Motor neuron (in vitro differentiated cells): ENCODE data around the gene PITX3. TPM values are rescaled to one million over a fixed set of nuclear protein-coding genes. Genes with fewer than 3 reads are reported as not detected.
A peak's percentile ranks its signal among the peaks of the same experiment; 100 is the strongest.

Experiments used
- ATAC-seq, 8 experiments: fragments of 200-7000 bp; cut with Tn5 transposase; replicated peaks in 6 of 8; 2 replicates each; pipeline ENCODE4 v1.8.0; 2021; ENCODE audit warnings: mild to moderate bottlenecking in 8 of 8, moderate library complexity in 8 of 8
- H3K27ac ChIP-seq, 2 donors: fragments of 250-450 bp; sonication (Bioruptor Pico); 2 replicates each; pipeline ENCODE4 v1.9.0; 2021; ENCODE audit warnings: antibody characterized with exemption in 2 of 2, mild to moderate bottlenecking in 2 of 2, moderate library complexity in 1 of 2
- H3K4me1 ChIP-seq, 2 donors: fragments of 250-450 bp; sonication (Bioruptor Pico); replicated peaks in 1 of 2; 2 replicates each; pipeline ENCODE4 v1.6.1; 2021; ENCODE audit warnings: antibody characterized with exemption in 2 of 2, mild to moderate bottlenecking in 2 of 2, moderate library complexity in 1 of 2
- H3K4me3 ChIP-seq, 5 donors: fragments of 250-450 bp; sonication (Bioruptor Pico); 2 replicates each; pipeline ENCODE4 v1.9.0; 2021; ENCODE audit warnings: antibody characterized with exemption in 5 of 5, mild to moderate bottlenecking in 5 of 5, moderate library complexity in 4 of 5
- WGBS, 10 experiments: fragments of 450-650 bp; shearing (Covaris generic); methylation state at CpG; one replicate each; pipeline ENCODE4 v1.0.0; 2022; 5-methylcytosine and 5-hydroxymethylcytosine counted together
- in situ Hi-C, 9 experiments: fragments of 400-800 bp; cut with MboI; loops; one replicate each; pipeline ENCODE4 v1.15.0; 2021; ENCODE audit warnings: low sequenced_read_pairs in 9 of 9, low pct_unique_long_range_greater_than_20kb in 2 of 9; ENCODE audit not compliant: unreplicated experiment in 9 of 9
- total RNA-seq, 8 experiments: library from RNA; unstranded; fragments of 300-600 nt; gene quantifications; 2 replicates each; pipeline versions ENCODE4 v1.2.3 to v1.2.4, GENCODE V29; 2022

The PITX3 gene
- total RNA-seq, 8 experiments from 2014 or later = 0.05 to 0.33 (median 0.22) TPM; not detected in 4

DNA sequence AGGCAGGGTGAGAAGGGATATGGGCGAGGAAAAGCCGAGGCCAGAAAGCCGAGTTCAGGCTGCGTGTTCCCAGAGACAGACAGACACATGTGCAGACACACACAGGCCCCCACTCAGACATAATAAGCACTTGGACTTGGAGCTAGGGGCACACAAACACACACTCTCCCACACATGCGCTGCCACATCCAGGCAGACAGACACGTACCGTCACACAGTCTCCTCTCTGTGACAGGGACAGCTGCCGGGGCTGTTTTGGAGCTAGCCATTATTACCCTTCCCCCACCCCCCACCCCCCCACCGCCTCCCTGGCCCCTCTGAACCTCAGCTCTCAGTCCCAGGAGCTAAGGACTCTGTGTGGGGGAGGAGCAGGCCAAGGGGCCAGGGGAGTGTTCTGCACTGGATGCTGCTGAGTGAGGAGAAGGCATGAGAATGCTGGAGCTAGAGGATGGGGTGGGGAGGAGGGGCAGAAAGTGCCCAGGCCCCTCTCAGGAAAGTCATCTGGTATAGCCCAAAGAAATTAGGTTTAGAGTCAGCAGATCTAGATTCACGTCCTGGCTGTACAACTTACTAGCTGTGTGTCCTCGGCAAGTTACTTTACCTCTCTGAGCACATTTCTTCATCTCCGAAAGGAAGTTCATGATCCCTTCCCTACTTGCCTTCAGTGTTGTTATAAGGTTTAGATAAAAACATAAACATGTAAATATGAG lies 6.3 kb downstream of the PITX3 start:
- H3K4me1 ChIP-seq = peaks cover 0 to 8% of the 10 kb centered on the region in 2 donors
- in situ Hi-C loops = loop anchor here in 5 of 9 experiments (10.0 to 25.0 kb wide), 3 partner anchors 102 to 127 kb away; no protein-coding TSS in a partner anchor
- 30 to 78% (median 49%) methylated on average over 2 to 6 of the region's 12 CpGs; no CpG with 5 or more reads in 5 of the 10 experiments for WGBS, 10 experiments
- H3K4me3 ChIP-seq = no peak overlapping the region
- H3K27ac ChIP-seq = no peak overlapping the region
- ATAC-seq = no peak

- H3K27ac ChIP-seq = no peak overlapping the region
- no peak overlapping the region for H3K4me3 ChIP-seq
- peaks cover 0 to 8% of the 10 kb centered on the region in 2 donors for H3K4me1 ChIP-seq
- in situ Hi-C loops = loop anchor here in 5 of 9 experiments (10.0 to 25.0 kb wide), 3 partner anchors 103 to 128 kb away; no protein-coding TSS in a partner anchor
- ATAC-seq = no peak
- no CpG with 5 or more reads among the region's 1 CpG for WGBS, 10 experiments
Measured at GRCh38 chr10:102233997-102234396, 7.3 kb downstream of the PITX3 start.

- WGBS, 10 experiments = 19 to 92% (median 60%) methylated on average over 1 to 15 of the region's 76 CpGs; no CpG with 5 or more reads in 6 of the 10 experiments
- peak overlapping the region in 2 of 5 donors; percentile 20 to 32 for H3K4me3 ChIP-seq
- in situ Hi-C loops = loop anchor here in 5 of 9 experiments (10.0 to 25.0 kb wide), 3 partner anchors 106 to 131 kb away; no protein-coding TSS in a partner anchor
- peak in 1 of 8 experiments; percentile 7 for ATAC-seq
- H3K4me1 ChIP-seq = peaks cover 0 to 8% of the 10 kb centered on the region in 2 donors
- H3K27ac ChIP-seq = no peak overlapping the region
Measured at GRCh38 chr10:102231357-102232318, 9.7 kb downstream of the PITX3 start.

GRCh38 chr10:102230861-102231356 lies 10.4 kb downstream of the PITX3 start:
- peaks cover 2 to 9% of the 10 kb centered on the region in 2 donors for H3K4me1 ChIP-seq
- ATAC-seq = peak in 5 of 8 experiments; percentile 1 to 11 (median 6)
- H3K27ac ChIP-seq = no peak overlapping the region
- H3K4me3 ChIP-seq = peak overlapping the region in 4 of 5 donors; percentile 5 to 32 (median 18)
- WGBS, 10 experiments = 0 to 7% (median 1%) methylated on average over 1 to 8 of the region's 52 CpGs; no CpG with 5 or more reads in 6 of the 10 experiments
- in situ Hi-C loops = loop anchor here in 5 of 9 experiments (10.0 to 25.0 kb wide), 3 partner anchors 106 to 131 kb away; no protein-coding TSS in a partner anchor

DNA sequence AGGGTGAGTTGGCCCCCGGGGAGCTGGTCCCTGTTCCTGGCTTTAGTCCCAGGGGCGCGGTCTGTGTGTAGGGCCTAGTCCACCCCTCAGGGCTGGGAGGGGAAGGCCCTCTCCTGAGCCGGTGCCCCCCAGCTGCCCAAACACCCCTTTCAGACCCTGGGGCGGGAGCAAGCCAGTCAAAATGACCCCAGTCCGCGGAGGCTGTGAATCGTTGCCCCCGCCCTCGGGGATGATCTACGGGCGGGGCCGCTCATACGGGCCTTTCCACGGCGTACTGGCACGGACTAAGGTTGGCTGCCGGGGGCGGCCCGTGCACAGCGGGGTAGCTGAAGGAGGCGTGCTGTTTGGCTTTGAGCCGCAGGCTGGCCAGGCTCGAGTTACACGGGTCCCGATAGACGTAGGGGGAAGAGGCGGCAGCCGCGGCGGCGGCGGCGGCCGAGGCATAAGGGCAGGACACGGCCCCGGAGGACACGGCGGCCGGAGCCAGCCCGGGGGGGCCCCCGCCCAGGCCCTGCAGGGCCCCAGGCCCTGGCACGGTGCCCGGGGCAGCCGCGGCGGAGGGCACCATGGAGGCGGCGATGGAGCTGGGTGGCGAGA lies 10.9 kb downstream of the PITX3 start:
- peak overlapping the region in 4 of 5 donors; percentile 5 to 32 (median 18) for H3K4me3 ChIP-seq
- 0 to 7% (median 0%) methylated on average over 1 to 8 of the region's 50 CpGs; no CpG with 5 or more reads in 5 of the 10 experiments for WGBS, 10 experiments
- peak; percentile 39 to 83 (median 54) for ATAC-seq
- peaks cover 2 to 12% of the 10 kb centered on the region in 2 donors for H3K4me1 ChIP-seq
- in situ Hi-C loops = loop anchor here in 5 of 9 experiments (10.0 to 25.0 kb wide), 3 partner anchors 107 to 132 kb away; no protein-coding TSS in a partner anchor
- no peak overlapping the region for H3K27ac ChIP-seq

DNA sequence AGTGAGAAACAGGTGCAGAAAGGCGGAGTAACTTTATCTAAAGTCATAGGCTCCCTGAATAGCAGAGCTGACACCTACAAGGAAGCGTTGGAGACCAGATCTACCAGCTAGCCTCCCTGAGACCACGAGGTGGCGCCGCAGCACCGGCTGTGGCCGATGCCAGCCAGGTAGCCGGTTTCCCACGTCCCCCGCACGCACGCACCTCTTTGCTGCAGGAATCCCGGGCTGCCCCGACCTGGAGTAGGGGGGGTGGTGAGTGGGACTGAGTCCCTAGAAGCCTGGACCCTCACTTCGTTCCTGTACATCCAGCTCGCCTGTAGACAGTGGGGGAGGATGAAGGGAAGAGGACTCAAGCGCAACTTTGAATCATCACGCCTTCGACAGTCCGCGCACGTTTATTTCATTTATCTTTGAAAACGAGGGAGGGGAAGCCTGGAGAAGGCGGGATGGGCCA lies 11.5 kb downstream of the PITX3 start:
- peak overlapping the region in 3 of 5 donors; percentile 17 to 32 (median 20) for H3K4me3 ChIP-seq
- peaks cover 2 to 12% of the 10 kb centered on the region in 2 donors for H3K4me1 ChIP-seq
- 0 to 10% (median 4%) methylated on average over 2 to 13 of the region's 24 CpGs; no CpG with 5 or more reads in 5 of the 10 experiments for WGBS, 10 experiments
- ATAC-seq = peak; percentile 25 to 57 (median 48)
- no peak overlapping the region for H3K27ac ChIP-seq
- in situ Hi-C loops = loop anchor here in 5 of 9 experiments (10.0 to 25.0 kb wide), 3 partner anchors 107 to 132 kb away; no protein-coding TSS in a partner anchor

- H3K27ac ChIP-seq = no peak overlapping the region
- H3K4me3 ChIP-seq = no peak overlapping the region
- H3K4me1 ChIP-seq = peaks cover 2 to 12% of the 10 kb centered on the region in 2 donors
- in situ Hi-C loops = loop anchor here in 4 of 9 experiments (25.0 kb wide), 2 partner anchors 110 to 135 kb away; no protein-coding TSS in a partner anchor
- no peak for ATAC-seq
- WGBS, 10 experiments = 0 to 100% (median 72%) methylated on average over 1 to 7 of the region's 8 CpGs; no CpG with 5 or more reads in 4 of the 10 experiments
Measured at GRCh38 chr10:102227050-102227449, 14.3 kb downstream of the PITX3 start.

GRCh38 chr10:102226542-102226870 lies 14.8 kb downstream of the PITX3 start:
- 19 to 73% (median 68%) methylated on average over 3 to 7 of the region's 8 CpGs; no CpG with 5 or more reads in 4 of the 10 experiments for WGBS, 10 experiments
- Histone ChIP-seq H3K27ac (no peak overlapping the region), H3K4me1 (peaks cover 2 to 9% of the 10 kb centered on the region in 2 donors), H3K4me3 (peak overlapping the region in 4 of 5 donors; percentile 7 to 29 (median 13))
- in situ Hi-C loops = loop anchor here in 4 of 9 experiments (25.0 kb wide), 2 partner anchors 111 to 136 kb away; no protein-coding TSS in a partner anchor
- no peak for ATAC-seq

GRCh38 chr10:102225646-102226541 lies 15.4 kb downstream of the PITX3 start, which contains the start of gene ELOVL3:
Gene ELOVL3, plus strand, starts transcription at chr10:102226299. Its CDS starts 250 bp downstream, at chr10:102226549.
- Histone ChIP-seq H3K27ac (no peak within 1 kb of the TSS), H3K4me1 (peaks cover 2 to 4% of the 10 kb centered on the region in 2 donors), H3K4me3 (peak within 1 kb of the TSS; percentile 17 to 32 (median 28))
- in situ Hi-C loops = loop anchor here in 4 of 9 experiments (25.0 kb wide), 2 partner anchors 111 to 136 kb away; no protein-coding TSS in a partner anchor
- 0 to 31% (median 15%) methylated on average over 3 to 12 of the region's 47 CpGs; no CpG with 5 or more reads in 5 of the 10 experiments for WGBS, 10 experiments
- peak; percentile 81 to 96 (median 92) for ATAC-seq

- Histone ChIP-seq H3K4me3 (no peak overlapping the region), H3K4me1 (peaks cover 2 to 4% of the 10 kb centered on the region in 2 donors), H3K27ac (no peak overlapping the region)
- WGBS, 10 experiments = 59 to 100% (median 78%) methylated on average over 1 to 5 of the region's 5 CpGs; no CpG with 5 or more reads in 2 of the 10 experiments
- ATAC-seq = no peak
- in situ Hi-C loops = no loop called here
Measured at GRCh38 chr10:102222797-102223196, 18.5 kb downstream of the PITX3 start.

DNA sequence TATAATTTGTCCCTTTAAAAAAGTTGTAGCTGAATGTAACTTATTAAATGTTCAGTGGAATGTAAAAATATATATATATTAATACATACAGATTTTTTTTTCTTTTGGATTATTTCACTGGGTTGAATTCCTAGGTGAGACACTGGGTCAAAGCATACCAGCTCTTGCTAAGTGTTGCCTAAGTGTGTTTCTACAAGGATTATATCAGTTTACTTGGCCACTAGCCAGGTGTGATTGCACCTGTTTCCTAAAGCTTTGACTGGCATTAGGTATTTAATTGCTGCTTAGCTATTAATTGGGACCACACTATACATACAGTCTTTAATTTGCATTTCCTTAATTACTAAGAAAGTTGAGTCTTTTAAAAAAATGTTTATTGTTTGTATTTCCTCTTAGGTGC lies 20.7 kb downstream of the PITX3 start:
- in situ Hi-C loops = no loop called here
- Histone ChIP-seq H3K4me3 (no peak overlapping the region), H3K4me1 (peaks cover 0 to under 1% of the 10 kb centered on the region in 2 donors), H3K27ac (no peak overlapping the region)
- ATAC-seq = no peak
